ENCODE data around the gene CCR9. TPM values are rescaled to one million over a fixed set of nuclear protein-coding genes. Genes with fewer than 3 reads are reported as not detected.

Gene CCR9
- polyA plus RNA-seq, 1 donor = not detected

GRCh38 chr3:45952456-45952855 lies 66.1 kb downstream of the CCR9 start:
- DNase-seq (ENCODE audit: low read depth) = no peak

Other genes with a start within 250 kb of the CCR9 start
- gene SACM1L, start 197.1 kb upstream of the CCR9 start, polyA plus RNA-seq (ENCODE audit: insufficient read length) = 27.2 TPM
- gene SLC6A20, start 90.0 kb upstream of the CCR9 start, polyA plus RNA-seq (ENCODE audit: insufficient read length) = 0.28 TPM
- gene LZTFL1, start 44.4 kb upstream of the CCR9 start, polyA plus RNA-seq (ENCODE audit: insufficient read length) = 15.2 TPM
- gene CXCR6, start 56.9 kb downstream of the CCR9 start, polyA plus RNA-seq (ENCODE audit: insufficient read length) = 0.28 TPM
- 33.7 TPM for gene FYCO1, start 109.3 kb downstream of the CCR9 start, polyA plus RNA-seq (ENCODE audit: insufficient read length)
- gene XCR1, start 140.9 kb downstream of the CCR9 start, polyA plus RNA-seq (ENCODE audit: insufficient read length) = 0.27 TPM

Measured in forelimb muscle (tissue), 1 donor.